H1 (cell line): ENCODE results near the gene ROR1. TPM values are rescaled to one million over a fixed set of nuclear protein-coding genes. Genes with fewer than 3 reads are reported as not detected.

Experiments used
- EGR1 ChIP-seq: IDR thresholded peaks from 2 replicates; pipeline ENCODE4 v1.6.1; 2011; ENCODE audit warnings: low read depth, low read length, borderline replicate concordance
- GABPA ChIP-seq: IDR thresholded peaks from 2 replicates; pipeline ENCODE4 v1.6.1; 2011; ENCODE audit warnings: mild to moderate bottlenecking, low read length, moderate library complexity, borderline replicate concordance; ENCODE audit not compliant: insufficient read depth
- NANOG ChIP-seq: IDR thresholded peaks from 2 replicates; pipeline ENCODE4 v1.6.1; 2011; ENCODE audit warnings: low read length, low read depth, mild to moderate bottlenecking, inconsistent platforms; ENCODE audit not compliant: insufficient read depth, poor library complexity, severe bottlenecking
- NRF1 ChIP-seq: IDR thresholded peaks from 2 replicates; pipeline ENCODE4 v1.6.1; 2011; ENCODE audit warnings: mild to moderate bottlenecking, low read depth, low read length, improper control_type of control experiment
- RFX5 ChIP-seq: IDR thresholded peaks from 2 replicates; pipeline ENCODE4 v1.6.1; 2011; ENCODE audit warnings: low read depth, low read length, improper control_type of control experiment, borderline replicate concordance
- SIRT6 ChIP-seq: IDR thresholded peaks from one replicate; pipeline ENCODE4 v1.7.1; 2012; ENCODE audit warnings: low read length, inconsistent platforms
- SP2 ChIP-seq: IDR thresholded peaks from 2 replicates; pipeline ENCODE4 v1.6.1; 2012; ENCODE audit warnings: mild to moderate bottlenecking, low read length, inconsistent platforms
- SP4 ChIP-seq: IDR thresholded peaks from 2 replicates; pipeline ENCODE4 v1.6.1; 2012; ENCODE audit warnings: low read length, inconsistent platforms
- USF2 ChIP-seq: IDR thresholded peaks from 2 replicates; pipeline ENCODE4 v1.6.1; 2011; ENCODE audit warnings: low read length, improper control_type of control experiment
- polyA plus RNA-seq, 7 experiments: library from polyadenylated mRNA; depleted of rRNA in 3 of 7; stranded (reverse) in 5 of 7; unstranded in 2 of 7; fragments of >200 nt in 5 of 7; fragments of 200-250 nt in 2 of 7; gene quantifications; 1 replicate in 5 of 7; 2 replicates in 1 of 7; 4 replicates in 1 of 7; pipeline versions ENCODE4 v1.2.1 to v1.2.3, GENCODE V29; 2011 to 2013; ENCODE audit warnings: missing spikeins in 2 of 7, mixed read lengths in 2 of 7
- total RNA-seq: library from RNA; stranded (reverse); fragmentation: NEBNext Ultra II Directional; extraction: Animal tissue kit (Norgen Biotek cat#: 25700); gene quantifications from 2 replicates; pipeline ENCODE4 v1.2.1, GENCODE V29; 2021

ROR1 gene
- total and polyA plus RNA-seq, 2 of the 8 experiments (the other 6 are each of a cell fraction or from before 2014, with no cell fraction given), result 33.6 to 73.6 TPM

GRCh38 chr1:64135462-64136223, 361.8 kb downstream of the ROR1 start (continued):
- no peak for TF ChIP-seq USF2
- no peak for TF ChIP-seq SP4
- no peak for TF ChIP-seq NANOG
- TF ChIP-seq SIRT6, result no peak
- TF ChIP-seq SP2, result no peak
- TF ChIP-seq NRF1, result no peak
- TF ChIP-seq EGR1, result no peak
- TF ChIP-seq RFX5, result no peak
- TF ChIP-seq GABPA, result no peak
